ENCODE measurements around the gene ASB7.

ASB7 gene

GRCh38 chr15:100633763-100634075 lies 31.3 kb downstream of the ASB7 start:
- no peak for DNase-seq (ENCODE audit: low read depth)
- no peak overlapping the region for H3K4me3 ChIP-seq (ENCODE audit: low read depth, low read length)
- no peak for TF ChIP-seq CTCF (IDR thresholded peaks at IDR 0.05; ENCODE audit: low read depth, low read length)
- TF ChIP-seq, protein P1, sequence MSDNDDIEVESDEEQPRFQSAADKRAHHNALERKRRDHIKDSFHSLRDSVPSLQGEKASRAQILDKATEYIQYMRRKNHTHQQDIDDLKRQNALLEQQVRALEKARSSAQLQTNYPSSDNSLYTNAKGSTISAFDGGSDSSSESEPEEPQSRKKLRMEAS (IDR thresholded peaks at IDR 0.05; ENCODE audit: low read depth, low read length) = no peak

GRCh38 chr15:100635406-100636071 lies 33.1 kb downstream of the ASB7 start:
- H3K4me3 ChIP-seq (ENCODE audit: low read depth, low read length) = no peak overlapping the region
- no peak for DNase-seq (ENCODE audit: low read depth)
- TF ChIP-seq, protein P1 (IDR thresholded peaks at IDR 0.05; ENCODE audit: low read depth, low read length) = no peak
- no peak for TF ChIP-seq MYC (IDR thresholded peaks at IDR 0.05; ENCODE audit: low read depth, low read length)
- no peak for TF ChIP-seq CTCF (IDR thresholded peaks at IDR 0.05; ENCODE audit: low read depth, low read length)
- no peak for TF ChIP-seq POLR2A (IDR thresholded peaks at IDR 0.05; ENCODE audit: extremely low read depth, insufficient read length)

GRCh38 chr15:100638177-100638730 lies 35.9 kb downstream of the ASB7 start:
- H3K4me3 ChIP-seq (ENCODE audit: low read depth, low read length) = no peak overlapping the region
- TF ChIP-seq MYC (IDR thresholded peaks at IDR 0.05; ENCODE audit: low read depth, low read length) (no peak), CTCF (IDR thresholded peaks at IDR 0.05; ENCODE audit: low read depth, low read length) (no peak)
- TF ChIP-seq, protein P1 (IDR thresholded peaks at IDR 0.05; ENCODE audit: low read depth, low read length) = no peak
- no peak for DNase-seq (ENCODE audit: low read depth)

DNA sequence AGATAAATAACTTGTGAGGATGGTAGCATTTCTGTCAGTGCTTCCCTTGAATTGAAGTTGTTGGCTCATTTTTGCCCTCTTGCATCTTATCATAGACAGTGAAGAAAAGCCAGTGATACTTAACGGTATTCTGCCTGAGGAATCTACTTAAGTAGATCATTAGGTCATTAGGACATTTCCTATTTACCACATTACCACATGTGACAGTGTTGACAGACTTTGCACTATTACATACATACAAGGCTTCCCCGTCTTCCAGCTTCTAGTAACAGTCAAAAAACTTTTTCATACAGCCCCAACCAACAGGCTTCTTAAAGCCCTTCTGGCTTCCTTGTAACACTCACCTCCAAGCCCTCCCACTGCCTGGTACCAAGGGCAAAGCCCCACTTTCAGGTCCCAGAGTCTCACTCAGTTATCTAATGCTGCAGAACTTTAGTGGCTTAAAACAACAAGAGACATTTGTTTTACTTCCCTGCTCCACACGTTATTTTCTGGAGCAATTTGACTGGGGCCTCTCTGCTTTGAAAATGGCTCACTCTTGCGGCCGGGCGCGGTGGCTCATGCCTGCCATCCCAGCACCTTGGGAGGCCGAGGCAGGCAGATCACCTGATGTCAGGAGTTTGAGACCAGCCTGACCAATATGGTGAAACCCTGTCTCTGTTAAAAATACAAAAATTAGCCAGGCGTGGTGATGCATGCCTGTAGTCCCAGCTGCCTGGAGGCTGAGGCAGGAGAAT lies 40.0 kb downstream of the ASB7 start:
- DNase-seq (ENCODE audit: low read depth) = no peak
- no peak overlapping the region for H3K4me3 ChIP-seq (ENCODE audit: low read depth, low read length)
- TF ChIP-seq POLR2A (IDR thresholded peaks at IDR 0.05; ENCODE audit: extremely low read depth, insufficient read length) = no peak
- TF ChIP-seq, protein P1 (IDR thresholded peaks at IDR 0.05; ENCODE audit: low read depth, low read length) = no peak
- TF ChIP-seq MYC (IDR thresholded peaks at IDR 0.05; ENCODE audit: low read depth, low read length) = no peak
- TF ChIP-seq CTCF (IDR thresholded peaks at IDR 0.05; ENCODE audit: low read depth, low read length) = no peak

GRCh38 chr15:100642950-100643338 lies 40.6 kb downstream of the ASB7 start:
- H3K4me3 ChIP-seq (ENCODE audit: low read depth, low read length) = no peak overlapping the region
- no peak for TF ChIP-seq POLR2A (IDR thresholded peaks at IDR 0.05; ENCODE audit: extremely low read depth, insufficient read length)
- TF ChIP-seq CTCF (IDR thresholded peaks at IDR 0.05; ENCODE audit: low read depth, low read length) = no peak
- TF ChIP-seq, protein P1 (IDR thresholded peaks at IDR 0.05; ENCODE audit: low read depth, low read length) = no peak
- no peak for TF ChIP-seq MYC (IDR thresholded peaks at IDR 0.05; ENCODE audit: low read depth, low read length)
- no peak for DNase-seq (ENCODE audit: low read depth)

Measured in NB4 (cell line).